HUES48 (cell line): ENCODE results near the gene CEP72.
"Not testable (repeated sequence)": the region's sequence is repeated elsewhere in the genome, so short reads cannot be mapped to it uniquely, and the experiment has no call there.

Experiments
- H3K27ac ChIP-seq: one replicate; pipeline ENCODE4 v1.7.0; 2013; ENCODE audit warnings: low read depth, low read length, inconsistent platforms
- H3K27me3 ChIP-seq: 2 replicates; pipeline ENCODE4 v1.6.1; 2013; ENCODE audit warnings: mild to moderate bottlenecking, low read length; ENCODE audit not compliant: control insufficient read depth, insufficient read depth
- H3K36me3 ChIP-seq: 2 replicates; pipeline ENCODE4 v1.6.1; 2013; ENCODE audit warnings: low read length; ENCODE audit not compliant: control insufficient read depth, insufficient read depth
- H3K4me1 ChIP-seq: 2 replicates; pipeline ENCODE4 v1.6.1; 2013; ENCODE audit warnings: mild to moderate bottlenecking, low read length; ENCODE audit not compliant: control insufficient read depth, insufficient read depth
- H3K4me3 ChIP-seq: 2 replicates; pipeline ENCODE4 v1.5.1; 2013; ENCODE audit warnings: mild to moderate bottlenecking, low read depth, low read length
- H3K9ac ChIP-seq: 2 replicates; pipeline ENCODE4 v1.6.1; 2013; ENCODE audit warnings: mild to moderate bottlenecking, low read depth, low read length, moderate library complexity
- H3K9me3 ChIP-seq: 2 replicates; pipeline ENCODE4 v1.6.1; 2013; ENCODE audit warnings: low read length; ENCODE audit not compliant: control insufficient read depth, insufficient read depth

CEP72 gene

GRCh38 chr5:580436-580835, 31.7 kb upstream of the CEP72 start:
- Histone ChIP-seq H3K27ac (no peak overlapping the region), H3K4me3 (no peak overlapping the region), H3K27me3 (peaks cover 36% of the 10 kb centered on the region), H3K36me3 (no peaks in the 10 kb centered on the region), H3K9ac (no peak overlapping the region), H3K9me3 (no peaks in the 10 kb centered on the region; the same call in 1 of the 2 replicates), H3K4me1 (peaks cover 16% of the 10 kb centered on the region)

GRCh38 chr5:581266-581665, 30.9 kb upstream of the CEP72 start:
- Histone ChIP-seq H3K36me3 (no peaks in the 10 kb centered on the region), H3K9ac (no peak overlapping the region), H3K27me3 (peaks cover 36% of the 10 kb centered on the region), H3K4me1 (peaks cover 23% of the 10 kb centered on the region), H3K27ac (no peak overlapping the region), H3K9me3 (no peaks in the 10 kb centered on the region; the same call in 1 of the 2 replicates), H3K4me3 (no peak overlapping the region)

- no peaks in the 10 kb centered on the region for H3K36me3 ChIP-seq
- H3K27me3 ChIP-seq = peaks cover 36% of the 10 kb centered on the region
Measured at GRCh38 chr5:581941-582340, 30.2 kb upstream of the CEP72 start.

GRCh38 chr5:582445-582844, 29.7 kb upstream of the CEP72 start:
- Histone ChIP-seq H3K4me1 (peaks cover 28% of the 10 kb centered on the region), H3K27me3 (peaks cover 36% of the 10 kb centered on the region)
- not testable (repeated sequence) for H3K27ac ChIP-seq, H3K9ac ChIP-seq, H3K36me3 ChIP-seq, H3K4me3 ChIP-seq, H3K9me3 ChIP-seq

More at GRCh38 chr5:581941-582340, 30.2 kb upstream of the CEP72 start:
- H3K4me3 ChIP-seq = no peak overlapping the region
- H3K27ac ChIP-seq = no peak overlapping the region
- H3K9me3 ChIP-seq = no peaks in the 10 kb centered on the region
- H3K4me1 ChIP-seq = peaks cover 28% of the 10 kb centered on the region
- no peak overlapping the region for H3K9ac ChIP-seq

GRCh38 chr5:582936-583635, 29.1 kb upstream of the CEP72 start:
- no peak overlapping the region for H3K4me3 ChIP-seq
- H3K4me1 ChIP-seq = peaks cover 28% of the 10 kb centered on the region
- peaks cover 35% of the 10 kb centered on the region for H3K27me3 ChIP-seq
- H3K27ac ChIP-seq = no peak overlapping the region
- no peaks in the 10 kb centered on the region for H3K9me3 ChIP-seq
- no peaks in the 10 kb centered on the region for H3K36me3 ChIP-seq
- no peak overlapping the region for H3K9ac ChIP-seq

- Histone ChIP-seq H3K27ac (no peak overlapping the region), H3K4me1 (peaks cover 28% of the 10 kb centered on the region), H3K4me3 (no peak overlapping the region), H3K9ac (no peak overlapping the region), H3K36me3 (no peaks in the 10 kb centered on the region), H3K9me3 (no peaks in the 10 kb centered on the region), H3K27me3 (peaks cover 30% of the 10 kb centered on the region)
Measured at GRCh38 chr5:583645-584044, 28.5 kb upstream of the CEP72 start.

GRCh38 chr5:584216-584615, 27.9 kb upstream of the CEP72 start:
- Histone ChIP-seq H3K9ac (no peak overlapping the region), H3K27ac (no peak overlapping the region), H3K4me1 (peaks cover 28% of the 10 kb centered on the region), H3K4me3 (no peak overlapping the region), H3K9me3 (no peaks in the 10 kb centered on the region), H3K27me3 (peaks cover 24% of the 10 kb centered on the region), H3K36me3 (no peaks in the 10 kb centered on the region)

- no peaks in the 10 kb centered on the region for H3K9me3 ChIP-seq
- peaks cover 20% of the 10 kb centered on the region for H3K27me3 ChIP-seq
- peaks cover 22% of the 10 kb centered on the region for H3K4me1 ChIP-seq
- H3K27ac ChIP-seq = no peak overlapping the region
- no peaks in the 10 kb centered on the region for H3K36me3 ChIP-seq
- no peak overlapping the region for H3K4me3 ChIP-seq
- H3K9ac ChIP-seq = no peak overlapping the region
Measured at GRCh38 chr5:584846-585245, 27.3 kb upstream of the CEP72 start.

- Histone ChIP-seq H3K36me3 (no peaks in the 10 kb centered on the region), H3K9ac (no peak overlapping the region), H3K27me3 (peaks cover 19% of the 10 kb centered on the region), H3K9me3 (no peaks in the 10 kb centered on the region), H3K4me3 (no peak overlapping the region), H3K27ac (no peak overlapping the region), H3K4me1 (peaks cover 15% of the 10 kb centered on the region)
Measured at GRCh38 chr5:585556-585955, 26.6 kb upstream of the CEP72 start.

- Histone ChIP-seq H3K4me1 (peaks cover 11% of the 10 kb centered on the region), H3K36me3 (no peaks in the 10 kb centered on the region), H3K9ac (no peak overlapping the region), H3K27ac (no peak overlapping the region), H3K4me3 (no peak overlapping the region), H3K27me3 (peaks cover 13% of the 10 kb centered on the region), H3K9me3 (no peaks in the 10 kb centered on the region)
Measured at GRCh38 chr5:585962-586628, 26.0 kb upstream of the CEP72 start.

- Histone ChIP-seq H3K9ac (no peak overlapping the region), H3K4me1 (peaks cover 11% of the 10 kb centered on the region), H3K9me3 (no peaks in the 10 kb centered on the region), H3K27ac (no peak overlapping the region), H3K36me3 (no peaks in the 10 kb centered on the region), H3K4me3 (no peak overlapping the region), H3K27me3 (peaks cover 10% of the 10 kb centered on the region; the same call in 1 of the 2 replicates)
Measured at GRCh38 chr5:586751-587285, 25.3 kb upstream of the CEP72 start.
